IMR-90 (cell line): ENCODE measurements around the gene COL5A3. TPM values are rescaled to one million over a fixed set of nuclear protein-coding genes. Genes with fewer than 3 reads are reported as not detected.

Source experiments
- ATAC-seq: fragments of 200-7000 bp; cut with Tn5 transposase; 2 replicates; pipeline ENCODE4 v1.9.1; 2020; ENCODE audit warnings: low read depth, mild to moderate bottlenecking, moderate library complexity
- BruUV-seq: library from RNA; stranded (reverse); fragments of 400-500 nt; replicated peaks from 2 replicates; lab custom pipeline; 2021; lab: Mats Ljungman, UMichigan
- CTCF ChIA-PET: fragments of 300-600 bp; formaldehyde crosslinking; extraction: SDS; loops from one replicate; lab custom pipeline; 2021; ENCODE audit warnings: antibody characterized with exemption; lab: Yijun Ruan, JAX
- POLR2A ChIA-PET: fragments of 300-600 bp; sonication (Branson Sonifier 250); formaldehyde crosslinking; loops from one replicate; lab custom pipeline; 2022; ENCODE audit warnings: antibody characterized with exemption; ENCODE audit not compliant: unreplicated experiment; lab: Charles Lee
- DNase-seq: peaks from one replicate; pipeline ENCODE4 v3.0.0; 2013
- H2AFZ ChIP-seq: replicated peaks from 2 replicates; pipeline ENCODE3; 2013; ENCODE audit warnings: low read length, mild to moderate bottlenecking; ENCODE audit not compliant: poor library complexity
- H2AK5ac ChIP-seq: 2 replicates; pipeline ENCODE4 v1.6.1; 2013; ENCODE audit warnings: low read depth, low read length, inconsistent platforms
- H2AK9ac ChIP-seq: replicated peaks from 2 replicates; pipeline ENCODE3; 2013; ENCODE audit warnings: mild to moderate bottlenecking, low read depth, low read length, moderate library complexity; ENCODE audit not compliant: poor library complexity
- H2BK120ac ChIP-seq: 2 replicates; pipeline ENCODE4 v1.6.1; 2013; ENCODE audit warnings: low read depth, low read length, inconsistent platforms
- H2BK15ac ChIP-seq: 3 replicates; pipeline ENCODE4 v1.6.1; 2013; ENCODE audit warnings: low read depth, low read length, inconsistent platforms
- H2BK20ac ChIP-seq: 2 replicates; pipeline ENCODE4 v1.6.1; 2013; ENCODE audit warnings: low read depth, mild to moderate bottlenecking, inconsistent platforms, low read length, moderate library complexity
- H2BK5ac ChIP-seq: 2 replicates; pipeline ENCODE4 v1.6.1; 2013; ENCODE audit warnings: mild to moderate bottlenecking, low read depth, low read length, inconsistent platforms; ENCODE audit not compliant: poor library complexity, severe bottlenecking
- H3K14ac ChIP-seq: replicated peaks from 2 replicates; pipeline ENCODE4 v1.6.1; 2013; ENCODE audit warnings: low read depth, low read length, inconsistent platforms
- H3K18ac ChIP-seq: 2 replicates; pipeline ENCODE4 v1.6.1; 2013; ENCODE audit warnings: low read depth, low read length, control low read depth
- H3K23ac ChIP-seq: 2 replicates; pipeline ENCODE4 v1.6.1; 2013; ENCODE audit warnings: low read depth, low read length, inconsistent platforms
- H3K27ac ChIP-seq: 2 replicates; pipeline ENCODE4 v1.5.1; 2013; ENCODE audit warnings: mild to moderate bottlenecking, control low read depth, low read length; ENCODE audit not compliant: insufficient read depth
- H3K27me3 ChIP-seq: 2 replicates; pipeline ENCODE4 v1.6.1; 2013; ENCODE audit warnings: low read length; ENCODE audit not compliant: control insufficient read depth, insufficient read depth
- H3K36me3 ChIP-seq: 2 replicates; pipeline ENCODE4 v1.6.1; 2013; ENCODE audit warnings: low read length, mixed read lengths; ENCODE audit not compliant: control insufficient read depth, insufficient read depth
- H3K4ac ChIP-seq: 2 replicates; pipeline ENCODE4 v1.6.1; 2013; ENCODE audit warnings: low read depth, low read length, inconsistent platforms
- H3K4me1 ChIP-seq: 2 replicates; pipeline ENCODE4 v1.6.1; 2013; ENCODE audit warnings: low read length, mixed read lengths; ENCODE audit not compliant: control insufficient read depth, insufficient read depth
- H3K4me2 ChIP-seq: 2 replicates; pipeline ENCODE4 v1.6.1; 2013; ENCODE audit warnings: low read depth, mild to moderate bottlenecking, control low read depth, low read length, moderate library complexity
- H3K4me3 ChIP-seq: 2 replicates; pipeline ENCODE4 v1.5.1; 2013; ENCODE audit warnings: low read depth, mild to moderate bottlenecking, control low read depth, low read length, moderate library complexity; ENCODE audit not compliant: insufficient read depth
- H3K56ac ChIP-seq: 2 replicates; pipeline ENCODE4 v1.6.1; 2013; ENCODE audit warnings: low read length, inconsistent platforms; ENCODE audit not compliant: insufficient read depth; ENCODE audit errors: extremely low read depth
- H3K79me1 ChIP-seq, 2 experiments: 2 replicates each; pipeline ENCODE4 v1.6.1; 2013; ENCODE audit warnings: low read length in 2 of 2, inconsistent platforms in 1 of 2, low read depth in 1 of 2
- H3K9ac ChIP-seq: 2 replicates; pipeline ENCODE4 v1.6.1; 2013; ENCODE audit warnings: low read depth, low read length, control low read depth
- H3K9me1 ChIP-seq: 2 replicates; pipeline ENCODE4 v1.6.1; 2013; ENCODE audit warnings: low read length, inconsistent platforms; ENCODE audit not compliant: insufficient read depth
- H3K9me3 ChIP-seq: 2 replicates; pipeline ENCODE4 v1.6.1; 2013; ENCODE audit warnings: low read length; ENCODE audit not compliant: control insufficient read depth, insufficient read depth
- H4K20me1 ChIP-seq: 2 replicates; pipeline ENCODE4 v1.6.1; 2013; ENCODE audit warnings: low read length, inconsistent platforms; ENCODE audit not compliant: insufficient read depth
- H4K5ac ChIP-seq: 2 replicates; pipeline ENCODE4 v1.6.1; 2013; ENCODE audit warnings: mild to moderate bottlenecking, low read depth, low read length, control low read depth
- H4K8ac ChIP-seq, 2 experiments: 2 replicates each; pipeline ENCODE4 v1.6.1; 2013; ENCODE audit warnings: low read depth in 2 of 2, low read length in 2 of 2, control low read depth in 1 of 2, inconsistent platforms in 1 of 2
- H4K91ac ChIP-seq: 2 replicates; pipeline ENCODE4 v1.6.1; 2013; ENCODE audit warnings: low read depth, low read length, inconsistent platforms; ENCODE audit not compliant: insufficient read depth
- CHD1 ChIP-seq: IDR thresholded peaks from 2 replicates; pipeline ENCODE4 v1.6.1; 2012; ENCODE audit warnings: low read depth, low read length, improper control_type of control experiment
- FOS ChIP-seq: fragments of 150-350 bp; IDR thresholded peaks from 2 replicates; pipeline ENCODE4 v1.6.1; 2016; ENCODE audit warnings: low read depth, low read length
- MAFK ChIP-seq: IDR thresholded peaks from 2 replicates; pipeline ENCODE4 v1.6.1; 2012; ENCODE audit warnings: low read depth, low read length, improper control_type of control experiment
- MXI1 ChIP-seq: IDR thresholded peaks from 2 replicates; pipeline ENCODE4 v1.6.1; 2012; ENCODE audit warnings: low read depth, mild to moderate bottlenecking, low read length, moderate library complexity, borderline replicate concordance
- NFE2L2 ChIP-seq: fragments of 150-350 bp; IDR thresholded peaks from 2 replicates; pipeline ENCODE4 v1.6.1; 2016; ENCODE audit warnings: low read depth, mild to moderate bottlenecking, low read length
- RCOR1 ChIP-seq: IDR thresholded peaks from 2 replicates; pipeline ENCODE4 v1.6.1; 2012; ENCODE audit warnings: mild to moderate bottlenecking, low read length, improper control_type of control experiment; ENCODE audit not compliant: insufficient replicate concordance
- SMC3 ChIP-seq: fragments of 150-350 bp; IDR thresholded peaks from 2 replicates; pipeline ENCODE4 v1.6.1; 2016; ENCODE audit warnings: low read depth, mild to moderate bottlenecking, antibody characterized with exemption, low read length, moderate library complexity
- WGBS, 2 experiments: methylation state at CpG; one replicate each; pipeline versions ENCODE4 v1.1.5 to v1.1.7; 2013; ENCODE audit warnings: missing lambda C conversion rate in 2 of 2; ENCODE audit not compliant: insufficient read length in 1 of 2; ENCODE audit errors: extremely low coverage in 2 of 2; 5-methylcytosine and 5-hydroxymethylcytosine counted together
- dilution Hi-C: fragments of 300-500 bp; cut with HindIII; formaldehyde crosslinking; loops from one replicate; pipeline ENCODE4 v1.14.3; 2018; ENCODE audit warnings: low sequenced_read_pairs; ENCODE audit not compliant: unreplicated experiment
- in situ Hi-C: fragments of 300-500 bp; cut with MboI; formaldehyde crosslinking; loops from 3 replicates; pipeline ENCODE4 v1.14.3; 2019; ENCODE audit warnings: low sequenced_read_pairs, inconsistent platforms, mixed read lengths
- intact Hi-C: fragments of 100-400 bp; cut with micrococcal nuclease; formaldehyde crosslinking; loops from 2 replicates; pipeline ENCODE4 v1.10.0; 2022
- polyA plus RNA-seq, 3 experiments: library from polyadenylated mRNA; depleted of rRNA; stranded (reverse); fragments of >200 nt; gene quantifications; 2 replicates each; pipeline ENCODE4 v1.2.3, GENCODE V29; 2012; ENCODE audit warnings: low replicate concordance in 1 of 3
- total RNA-seq: library from RNA; depleted of rRNA; stranded (reverse); fragments of >200 nt; gene quantifications from 2 replicates; pipeline ENCODE4 v1.2.3, GENCODE V29; 2012

Gene COL5A3
- total and polyA plus RNA-seq, 2 of the 4 experiments (the other 2 are of a cell fraction) = 0.54 to 1.5 TPM

- Histone ChIP-seq H3K4ac (no peak overlapping the region), H4K91ac (no peak overlapping the region), H2AK9ac (no peak overlapping the region), H3K4me2 (no peak overlapping the region), H3K4me1 (0 out of 2 replicates have a peak, but pooled peaks cover 2% of the 10 kb centered on the region), H3K4me3 (no peak overlapping the region), H3K9me3 (no peaks in the 10 kb centered on the region), H3K9ac (no peak overlapping the region), H2BK15ac (no peak overlapping the region), H2AFZ (no peak overlapping the region), H3K9me1 (peaks cover 3% of the 10 kb centered on the region; the same call in 1 of the 2 replicates), H3K14ac (no peak overlapping the region), H3K18ac (no peak overlapping the region), H2BK20ac (no peak overlapping the region), H3K56ac (no peak overlapping the region), H3K79me1 (no peaks in the 10 kb centered on the region), H2BK5ac (no peak overlapping the region), H4K8ac (no peak overlapping the region), H3K23ac (no peak overlapping the region), H3K27me3 (no peaks in the 10 kb centered on the region), H2BK120ac (no peak overlapping the region), H2AK5ac (no peak overlapping the region), H3K36me3 (no peaks in the 10 kb centered on the region), H4K5ac (no peak overlapping the region), H4K20me1 (no peaks in the 10 kb centered on the region), H3K27ac (no peak overlapping the region)
- TF ChIP-seq FOS = no peak
- no peak for TF ChIP-seq CHD1
- no peak for TF ChIP-seq SMC3
- no peak for TF ChIP-seq NFE2L2
- no peak for TF ChIP-seq MXI1
- TF ChIP-seq MAFK = no peak
- TF ChIP-seq RCOR1 = no peak
- ChIA-PET POLR2A (no interaction called here), CTCF (interaction anchor here (0.5 to 0.9 kb wide), 2 partner anchors 9 to 884 kb away, joined by 3 to 5 read pairs; no protein-coding TSS in a partner anchor)
- intact Hi-C loops = no loop called here
- no peak for DNase-seq
- in situ Hi-C loops = no loop called here
- dilution Hi-C loops = no loop called here
- no peak for ATAC-seq
- BruUV-seq = no TSS peak
- 88% methylated on average over 4 of the region's 9 CpGs; no CpG with 5 or more reads in 1 of the 2 experiments for WGBS, 2 experiments
Observed at GRCh38 chr19:10018786-10019185, 8.5 kb upstream of the COL5A3 start.
